GM21529 (cell line): ENCODE results near the gene CREB5.

ENCODE experiments used
- ATAC-seq: cut with Tn5 transposase; IDR thresholded peaks from one replicate; pipeline ENCODE4 v1.9.1; 2021; ENCODE audit not compliant: unreplicated experiment

Gene CREB5

DNA sequence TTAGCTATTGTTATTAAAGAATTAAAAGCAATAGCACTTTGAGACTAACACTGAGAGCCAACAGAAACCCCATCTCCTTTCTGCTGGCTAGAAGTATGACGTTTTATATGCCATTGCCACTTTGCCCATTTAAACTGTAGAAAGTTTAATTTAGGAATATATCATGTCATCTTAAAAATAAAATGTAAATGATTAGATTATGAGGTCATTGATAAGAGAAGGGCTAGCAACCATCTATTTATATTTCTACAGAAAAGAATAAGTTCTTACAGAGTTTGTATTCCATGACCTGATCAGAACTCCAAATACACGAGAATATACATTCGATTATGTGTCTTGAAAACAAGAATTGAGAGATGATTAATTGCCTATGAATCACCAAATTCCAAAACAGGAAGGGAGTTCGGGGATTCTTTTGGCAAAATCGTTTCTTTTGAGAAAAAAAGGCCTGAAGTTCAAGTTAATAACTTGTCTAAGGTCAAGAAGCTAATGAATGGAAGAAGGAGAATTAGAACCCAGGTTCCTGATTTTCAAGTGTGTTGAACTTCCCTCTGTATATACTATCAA lies 318.9 kb downstream of the CREB5 start:
- ATAC-seq = no peak

GRCh38 chr7:28732071-28732869 lies 320.0 kb downstream of the CREB5 start:
- ATAC-seq = no peak

DNA sequence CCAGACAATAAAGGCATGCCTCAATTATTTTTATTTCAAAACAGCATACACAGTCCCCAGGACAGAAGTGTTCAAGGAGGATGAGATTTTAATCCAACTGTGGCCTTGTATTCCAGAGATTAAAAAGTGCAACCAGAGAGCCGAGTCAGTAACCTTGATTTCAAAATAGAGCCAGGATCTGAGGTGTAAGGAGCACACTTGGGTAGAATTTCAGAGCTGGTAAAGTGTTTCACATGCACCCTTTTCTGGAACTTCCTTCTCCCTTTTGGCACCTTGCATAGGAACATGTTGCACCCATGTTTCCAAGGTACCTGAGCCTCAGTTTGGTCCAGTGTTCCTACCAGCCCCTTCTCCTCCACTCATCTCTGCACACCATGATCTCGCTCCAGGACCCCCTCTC lies 320.7 kb downstream of the CREB5 start:
- no peak for ATAC-seq

GRCh38 chr7:28738412-28738811 lies 326.1 kb downstream of the CREB5 start:
- no peak for ATAC-seq

GRCh38 chr7:28739128-28739527 lies 326.8 kb downstream of the CREB5 start:
- no peak for ATAC-seq

- ATAC-seq = no peak
Measured at GRCh38 chr7:28739826-28740225, 327.5 kb downstream of the CREB5 start.

DNA sequence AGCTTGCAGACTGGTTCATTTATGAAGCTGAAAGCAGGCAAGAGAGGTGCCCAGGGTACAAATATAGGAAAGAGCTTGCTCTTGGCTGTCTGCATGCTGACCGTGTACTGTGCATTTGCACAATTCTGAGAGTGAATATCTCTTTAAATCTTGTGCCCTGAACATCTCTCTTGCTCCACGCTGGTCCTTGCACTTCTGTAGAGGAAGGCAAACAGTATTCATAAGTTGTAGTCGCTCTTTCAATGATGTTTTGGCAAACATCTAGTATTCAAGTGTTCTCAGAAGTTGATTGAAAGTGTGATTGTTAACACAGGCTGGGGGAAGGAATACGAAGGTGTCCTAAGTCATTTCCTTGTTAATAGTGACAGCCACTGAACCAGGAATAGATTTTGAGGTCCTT lies 332.6 kb downstream of the CREB5 start:
- no peak for ATAC-seq

- ATAC-seq = no peak
Measured at GRCh38 chr7:28745351-28745750, 333.0 kb downstream of the CREB5 start.

DNA sequence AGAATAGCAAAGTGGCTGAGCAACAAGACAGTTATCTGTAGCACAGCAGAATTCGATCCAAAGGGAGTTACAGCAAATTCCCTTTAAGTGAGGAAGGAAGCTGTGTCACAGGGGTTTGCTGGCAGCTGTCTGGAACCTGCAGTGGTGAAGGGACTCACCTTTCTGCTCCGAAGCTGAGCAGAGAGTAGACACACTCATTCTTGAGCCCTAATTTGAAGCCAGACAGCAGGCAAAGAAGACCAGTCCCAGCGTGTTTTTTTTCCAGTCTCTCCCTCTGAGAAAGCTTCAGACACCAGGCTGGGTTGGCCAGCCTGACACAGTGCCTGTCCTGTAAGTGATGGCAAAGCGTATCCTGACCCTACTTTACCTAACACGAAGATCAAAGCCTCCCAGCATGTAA lies 335.1 kb downstream of the CREB5 start:
- no peak for ATAC-seq

DNA sequence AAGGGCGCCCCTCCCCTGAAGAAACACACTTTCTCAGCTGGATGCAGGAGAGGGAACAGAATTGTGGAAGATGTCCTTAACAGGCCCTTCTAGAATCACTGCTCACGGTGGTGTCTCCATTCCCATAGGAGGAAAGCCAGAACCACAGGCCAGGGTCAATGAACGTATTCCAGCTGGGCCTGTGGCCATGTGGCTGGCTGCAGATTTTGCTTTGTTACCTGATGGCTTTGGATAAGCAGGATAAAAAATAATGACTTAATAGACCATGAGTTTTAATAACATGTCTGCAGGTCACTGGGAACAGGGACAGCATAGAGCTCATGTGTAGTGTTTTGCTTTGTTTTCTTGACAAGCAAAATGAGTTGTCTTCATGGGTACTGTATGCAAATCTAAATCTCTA lies 335.5 kb downstream of the CREB5 start:
- ATAC-seq = no peak

GRCh38 chr7:28748346-28748745 lies 336.0 kb downstream of the CREB5 start:
- ATAC-seq = no peak

DNA sequence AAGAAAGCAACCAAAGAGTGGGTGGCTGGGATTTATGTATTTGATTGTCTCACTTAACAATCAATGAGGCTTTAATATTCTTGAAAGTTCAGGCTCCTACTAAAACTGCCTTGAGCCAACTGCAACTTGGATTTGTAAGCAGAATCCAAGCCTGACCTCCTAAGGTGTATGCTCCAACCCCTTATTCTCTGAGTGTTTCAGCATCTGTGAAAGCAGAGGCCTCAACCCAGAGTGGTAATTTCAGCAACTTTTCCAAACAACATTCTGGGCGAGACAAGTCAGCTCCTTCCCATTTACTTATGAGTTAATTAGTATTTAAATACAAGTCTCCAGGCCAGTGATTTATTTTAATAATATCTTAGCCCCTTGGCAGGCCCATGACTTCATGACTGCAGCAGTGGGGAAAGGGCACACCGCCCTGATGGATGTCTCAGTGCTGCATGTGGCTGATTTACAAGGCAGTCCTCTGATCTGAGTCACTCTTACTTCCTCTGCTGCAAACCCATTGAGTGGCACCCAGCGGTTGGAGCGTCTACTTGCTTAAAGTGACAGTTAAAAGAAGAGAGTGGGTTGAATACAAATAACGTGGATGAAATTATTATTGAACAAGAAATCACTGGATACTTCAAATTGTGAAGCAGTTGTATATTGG lies 336.7 kb downstream of the CREB5 start:
- peak; percentile 81 for ATAC-seq

DNA sequence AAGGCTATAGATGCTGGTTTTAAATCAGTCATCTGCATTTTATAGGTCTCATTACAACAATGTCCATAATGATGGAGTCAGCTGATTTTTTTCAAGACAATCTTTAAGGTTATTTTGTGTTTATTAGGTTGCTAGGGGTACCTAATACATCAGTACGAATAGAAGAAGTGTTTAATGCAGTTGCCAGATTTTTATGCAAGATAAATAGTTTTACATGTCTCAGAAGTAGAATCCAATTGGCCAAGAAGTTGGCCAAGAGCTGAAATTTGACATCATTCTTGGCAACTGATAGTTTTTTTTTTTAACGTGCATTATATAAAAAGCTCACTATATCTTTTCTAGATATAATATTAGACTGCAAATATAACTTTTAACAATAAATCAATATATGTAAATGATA lies 337.3 kb downstream of the CREB5 start:
- ATAC-seq = no peak

GRCh38 chr7:28750981-28751380 lies 338.7 kb downstream of the CREB5 start:
- ATAC-seq = no peak

GRCh38 chr7:28753613-28754012 lies 341.3 kb downstream of the CREB5 start:
- ATAC-seq = no peak

DNA sequence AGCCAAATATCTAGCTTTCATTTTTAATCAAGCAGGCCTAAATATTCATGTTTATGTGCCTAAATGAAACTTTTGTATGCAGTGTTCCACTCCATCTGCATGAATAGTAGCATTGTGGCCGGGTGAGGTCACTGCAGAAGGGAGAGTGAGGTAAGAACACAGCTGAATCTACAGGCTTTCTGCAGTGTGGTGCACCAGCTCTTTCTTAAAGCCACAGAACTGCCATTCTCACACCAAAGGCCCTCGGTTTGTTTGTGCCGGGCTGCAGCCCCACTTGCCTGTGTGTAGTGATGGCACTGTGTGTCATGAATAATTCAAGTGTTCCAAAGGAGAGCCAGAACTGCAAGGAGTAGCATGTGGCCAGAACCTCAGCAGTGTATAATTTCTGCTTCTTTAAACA lies 341.7 kb downstream of the CREB5 start:
- ATAC-seq = no peak

DNA sequence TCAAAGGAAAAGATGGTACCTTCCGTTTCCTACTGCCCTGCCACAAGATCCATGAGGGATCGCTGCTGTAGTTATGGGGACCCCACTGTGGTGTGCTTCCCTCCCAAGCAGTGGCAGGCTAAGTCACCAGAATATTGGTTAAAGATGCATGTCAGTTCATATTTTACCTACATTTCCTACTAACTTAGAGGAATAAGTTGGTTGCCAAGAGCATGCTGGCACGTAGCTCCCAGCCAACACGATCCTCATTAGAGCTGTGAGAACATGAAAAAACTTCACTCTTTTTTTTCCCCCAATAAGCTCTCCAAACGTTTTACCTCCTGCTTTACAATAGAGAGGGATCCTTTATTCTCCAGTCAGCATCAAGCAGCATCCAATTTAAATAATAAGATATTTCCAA lies 342.1 kb downstream of the CREB5 start:
- ATAC-seq = no peak

DNA sequence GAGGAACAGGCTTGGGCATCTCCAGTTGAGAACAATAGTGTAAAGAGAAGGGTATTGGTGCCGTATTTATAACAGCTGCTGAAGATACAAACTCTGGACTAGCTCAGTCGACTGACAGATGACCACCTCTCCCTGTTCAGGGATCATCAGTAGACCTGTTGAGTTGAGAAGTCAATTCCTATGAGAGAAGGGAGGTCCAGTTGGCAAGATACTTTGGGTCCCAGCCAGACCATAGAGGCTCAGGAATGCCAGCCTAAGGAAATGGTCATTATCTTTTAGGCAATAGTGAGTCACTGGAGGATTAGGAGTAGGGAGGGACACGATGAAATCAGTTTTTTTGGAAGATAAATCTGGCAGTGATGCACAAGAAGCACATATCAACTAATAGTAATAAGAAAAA lies 342.9 kb downstream of the CREB5 start:
- ATAC-seq = no peak

GRCh38 chr7:28758186-28758585 lies 345.9 kb downstream of the CREB5 start:
- ATAC-seq = no peak

GRCh38 chr7:28759475-28759971 lies 347.2 kb downstream of the CREB5 start:
- no peak for ATAC-seq

GRCh38 chr7:28761505-28761904 lies 349.2 kb downstream of the CREB5 start:
- ATAC-seq = no peak

DNA sequence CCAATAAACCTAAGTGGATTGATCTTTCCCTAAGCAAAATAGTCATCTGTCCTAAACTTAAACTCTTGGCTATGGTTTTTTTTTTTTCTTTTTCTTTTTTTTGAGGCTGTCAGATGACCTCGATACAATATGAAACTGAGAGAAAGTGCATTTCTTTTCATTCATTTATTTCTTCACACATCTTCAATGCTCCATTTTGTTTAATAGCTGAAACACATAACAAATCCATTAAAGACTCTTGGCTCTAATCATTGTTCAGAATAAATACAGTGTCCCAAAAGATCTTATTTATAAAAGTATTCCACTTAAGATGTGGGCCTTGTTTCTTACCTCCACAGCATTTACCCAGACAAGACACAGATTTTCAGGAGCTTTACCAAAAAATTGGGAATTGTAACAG lies 350.3 kb downstream of the CREB5 start:
- no peak for ATAC-seq
